Stimulated activated CD4-positive, alpha-beta T cell treated with anti-CD3 and anti-CD28 coated beads, Interleukin-1b, Interleukin-23, amount 100 ng/mL, for 24 hours (primary cell): ENCODE results near the gene PRRT1B.

Experiments used
- DNase-seq, 4 experiments: peaks; one replicate each; pipeline ENCODE4 v3.0.0-alpha.2; 2020; ENCODE audit warnings: low read depth in 4 of 4, low spot score in 1 of 4

The PRRT1B gene

DNA sequence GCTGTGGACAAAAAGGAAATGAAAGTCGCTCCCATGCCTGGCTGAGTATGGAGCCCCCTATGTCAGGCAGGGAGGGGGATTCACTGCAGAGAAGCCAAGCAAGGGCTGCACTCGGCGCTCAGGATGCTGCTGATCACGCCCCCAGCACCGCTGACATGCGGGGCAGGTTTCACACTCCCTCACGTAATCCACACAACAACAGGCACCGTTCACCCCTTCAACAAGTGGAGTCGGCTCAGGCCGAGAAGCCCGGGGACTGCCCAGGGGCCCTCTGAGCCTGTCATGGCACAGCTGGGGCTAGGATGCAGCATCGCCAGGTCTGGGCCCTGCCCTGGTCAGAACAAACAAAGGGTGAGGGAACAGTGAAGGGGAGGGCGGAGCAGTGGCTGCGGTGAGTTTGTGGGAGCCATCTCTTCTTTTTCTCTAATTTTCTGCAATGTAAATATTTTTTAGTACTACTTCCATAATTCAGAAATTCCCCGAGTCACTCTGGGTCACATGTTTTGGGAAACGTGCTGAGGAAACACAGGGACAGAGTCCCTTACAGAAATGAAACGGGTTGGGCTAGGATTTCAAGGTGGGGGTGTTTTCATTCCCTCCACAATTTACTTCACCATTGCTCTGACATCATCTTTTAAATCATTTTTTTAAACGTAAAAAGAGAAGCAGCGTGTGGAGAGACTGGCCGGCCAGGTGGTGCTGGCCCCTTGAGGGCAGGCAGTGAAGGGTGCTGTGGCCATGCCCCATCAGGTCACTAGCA lies 49.8 kb downstream of the PRRT1B start:
- no peak for DNase-seq

DNA sequence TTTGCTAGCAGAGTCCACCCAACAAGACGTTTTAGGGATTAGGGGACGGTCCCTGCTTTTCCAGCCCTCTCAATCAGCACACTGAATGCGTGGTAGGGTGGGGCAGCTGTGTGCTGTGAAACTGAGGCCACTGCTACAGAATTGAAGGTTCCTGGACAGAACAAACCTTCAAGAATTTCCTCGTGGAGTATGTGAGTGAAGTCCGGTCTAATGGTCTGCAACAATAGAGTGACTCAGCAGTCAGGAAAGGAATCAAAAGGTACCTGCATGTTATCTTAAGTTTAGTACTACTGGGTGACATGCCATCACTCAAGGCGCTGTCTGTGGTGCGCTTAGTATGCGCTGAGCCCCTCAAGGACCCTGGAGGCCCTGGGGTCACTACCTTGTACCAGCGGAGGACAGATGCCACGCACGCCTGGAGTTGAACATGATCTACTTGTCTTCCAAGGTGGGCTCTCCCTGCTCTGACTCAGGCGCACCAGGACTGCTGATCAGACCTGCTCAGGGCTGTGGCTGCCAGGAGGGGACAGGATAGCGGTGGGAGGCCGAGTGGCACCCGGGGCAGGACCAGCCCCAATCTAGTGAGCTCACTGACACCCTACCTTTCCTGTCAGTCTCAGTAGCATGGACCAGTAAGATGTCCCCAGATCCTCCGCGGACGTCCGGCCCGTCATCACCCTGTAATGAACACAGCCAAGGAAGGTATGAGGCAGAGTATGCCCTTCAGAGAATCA lies 50.5 kb downstream of the PRRT1B start:
- DNase-seq, result no peak

DNA sequence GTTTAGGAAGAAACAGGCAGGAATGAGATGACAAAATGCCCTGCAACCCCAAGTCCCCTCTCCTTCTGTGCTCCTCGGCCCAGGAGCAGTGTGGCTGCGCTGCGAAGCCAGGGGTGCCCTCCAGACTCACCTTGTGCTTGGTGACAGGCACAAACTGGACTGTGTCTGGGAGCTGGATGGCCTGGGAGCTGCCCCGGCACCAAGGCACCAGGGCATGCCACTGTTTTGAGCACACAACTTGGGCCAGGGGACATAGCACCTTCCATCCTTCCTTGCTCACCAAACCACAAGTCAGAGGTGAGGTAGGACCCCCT lies 51.1 kb downstream of the PRRT1B start:
- no peak for DNase-seq

DNA sequence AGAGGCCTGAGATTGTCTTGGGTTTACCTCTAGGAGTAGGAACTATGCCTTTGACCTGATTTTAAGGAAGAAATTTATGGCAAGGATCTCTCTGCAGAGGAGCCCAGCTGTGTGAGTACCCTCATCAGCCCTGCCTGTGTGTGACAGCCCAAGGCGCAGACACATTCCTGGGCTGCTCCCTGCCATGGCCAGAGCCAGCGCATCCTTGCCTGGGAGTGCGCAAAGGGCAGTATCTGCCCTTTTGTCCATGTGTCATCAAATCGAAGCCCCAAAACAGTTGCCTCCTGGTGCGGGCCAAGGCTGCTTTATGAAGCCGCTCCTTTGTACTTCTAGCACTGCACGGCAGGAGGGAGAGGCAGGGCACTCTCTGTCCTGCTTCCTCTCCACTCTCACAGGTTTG lies 51.9 kb downstream of the PRRT1B start:
- no peak for DNase-seq

DNA sequence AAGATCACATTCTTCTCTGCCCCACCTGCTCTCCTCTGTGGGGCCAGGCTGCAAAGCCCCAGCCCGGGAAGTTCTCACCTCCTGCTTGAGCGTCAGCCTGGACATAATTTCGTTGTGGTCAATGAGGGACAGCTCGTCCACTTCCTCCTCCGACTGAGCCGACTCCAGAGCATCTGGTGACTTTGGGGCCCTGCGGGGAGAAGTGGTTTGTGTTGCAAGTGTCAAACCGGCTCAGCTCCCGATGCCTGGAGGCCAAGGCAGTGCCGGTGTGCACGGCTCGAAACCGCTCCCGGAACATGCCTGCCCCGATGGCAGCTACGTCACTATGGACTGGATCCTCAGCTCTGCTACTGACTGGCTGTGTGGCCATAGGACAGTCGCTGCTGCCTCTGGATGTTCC lies 52.8 kb downstream of the PRRT1B start:
- no peak for DNase-seq

DNA sequence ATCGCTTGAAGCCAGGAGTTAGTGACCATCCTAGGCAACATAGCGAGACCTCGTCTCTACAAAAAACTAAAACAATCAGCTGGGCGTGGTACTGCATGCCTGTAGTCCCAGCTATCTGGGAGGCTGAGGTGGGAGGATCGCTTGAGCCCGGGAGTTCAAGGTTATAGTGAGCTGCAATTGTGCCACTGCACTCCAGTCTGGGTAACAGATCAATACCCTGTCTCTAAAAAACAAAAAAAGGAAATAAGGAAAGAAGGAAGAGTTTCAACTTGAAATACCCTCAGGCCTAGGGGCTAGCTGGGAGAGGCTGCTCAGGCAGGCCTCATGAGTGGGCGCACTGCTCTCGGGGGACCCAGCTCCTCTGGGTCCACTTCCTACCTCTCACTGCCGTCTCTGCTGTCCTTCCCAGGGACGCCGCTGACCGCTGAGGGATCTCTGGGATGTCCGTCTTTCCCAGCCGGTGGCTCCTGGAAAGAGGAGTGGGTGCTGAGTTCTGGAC lies 56.4 kb downstream of the PRRT1B start:
- DNase-seq, result no peak

DNA sequence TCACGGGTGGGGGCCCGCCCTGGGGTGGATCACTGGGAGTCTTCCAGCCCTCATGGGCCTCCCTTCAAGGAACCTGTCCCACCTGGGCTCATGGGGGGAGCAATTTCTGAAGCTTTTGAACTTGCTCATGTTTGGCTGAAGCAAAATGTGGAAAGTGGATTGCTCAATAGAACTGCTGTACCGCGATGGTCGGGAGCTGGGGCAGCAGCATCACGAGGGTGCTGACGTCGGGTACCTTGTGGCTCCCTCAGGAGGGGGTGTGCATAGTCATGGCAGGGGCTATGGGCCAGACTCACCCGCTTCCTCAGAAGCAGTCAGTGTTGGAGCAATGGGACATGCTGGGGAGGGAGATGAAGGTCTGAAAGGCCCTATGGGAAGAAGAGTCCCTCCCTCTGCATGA lies 57.9 kb downstream of the PRRT1B start:
- no peak for DNase-seq

DNA sequence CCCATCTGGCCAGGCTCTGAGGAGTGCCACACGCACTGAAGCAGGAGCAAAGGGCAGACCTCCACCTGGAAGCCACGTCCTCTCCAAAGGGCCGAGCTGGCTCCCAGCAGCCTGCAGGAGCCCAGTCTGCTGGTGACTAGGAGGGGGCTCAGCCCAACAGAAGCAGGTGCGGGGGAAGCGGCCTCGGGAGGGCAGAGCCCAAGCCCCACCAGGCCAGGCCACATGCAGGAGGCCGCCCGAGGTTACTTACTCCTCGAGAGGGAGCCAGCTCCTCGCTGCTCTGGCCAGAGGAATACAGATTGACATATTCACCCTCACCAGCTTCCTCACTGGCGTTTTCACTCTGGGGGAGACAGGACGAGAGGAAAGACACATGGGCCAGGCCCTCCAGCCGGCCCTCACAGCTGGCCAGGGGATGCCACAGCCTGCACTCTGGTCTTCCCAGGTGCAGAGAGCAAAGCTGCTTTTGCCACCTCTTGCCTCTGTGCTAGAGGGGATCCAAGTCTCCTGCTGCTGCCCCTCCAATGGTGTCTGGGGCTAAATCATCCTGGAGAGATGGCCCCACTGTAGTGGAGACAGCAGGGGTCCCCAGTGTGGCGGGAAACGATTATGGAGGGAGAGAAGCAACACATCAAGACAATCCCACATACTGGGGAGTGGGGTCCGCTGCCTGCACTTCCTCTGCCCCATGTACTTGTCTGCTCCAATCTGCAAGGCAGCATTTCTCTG lies 58.6 kb downstream of the PRRT1B start:
- no peak for DNase-seq

DNA sequence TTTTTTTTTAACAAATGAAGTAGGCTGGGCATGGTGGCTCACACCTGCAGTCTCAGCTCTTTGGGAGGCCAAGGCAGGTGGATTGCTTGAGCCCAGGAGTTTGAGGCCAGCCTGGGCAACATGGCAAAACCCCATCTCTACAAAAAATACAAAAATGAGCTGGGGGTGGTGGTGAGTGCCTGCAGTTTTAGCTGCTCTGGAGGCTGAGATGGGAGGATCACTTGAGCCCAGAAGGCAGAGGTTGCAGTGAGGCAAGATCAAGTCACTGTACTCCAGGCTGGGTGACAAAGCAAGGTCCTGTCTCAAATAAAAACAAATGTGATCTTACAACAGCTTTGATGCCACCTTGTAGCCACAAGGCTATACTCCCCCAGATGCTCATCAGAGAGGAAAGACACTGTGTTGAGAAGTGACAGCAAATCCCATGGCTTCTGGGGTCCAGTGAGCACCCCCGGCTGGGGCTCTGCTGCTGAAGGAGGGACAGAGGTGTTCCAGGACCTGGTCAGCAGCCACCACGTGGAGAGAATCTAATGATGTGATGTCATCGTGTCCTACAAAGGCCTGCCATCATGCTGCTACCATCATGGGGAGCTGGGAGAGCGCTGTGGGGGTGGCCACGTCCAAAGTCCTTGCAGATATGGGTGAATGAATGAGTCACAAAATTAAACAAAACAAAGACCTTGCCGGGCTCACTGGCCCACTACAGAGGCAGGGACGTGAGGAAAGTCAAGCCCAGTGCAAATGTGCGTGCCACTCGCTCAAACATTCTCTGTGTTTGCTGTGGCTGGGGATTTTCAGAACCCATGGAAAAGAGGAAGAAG lies 60.7 kb downstream of the PRRT1B start:
- DNase-seq, result no peak

DNA sequence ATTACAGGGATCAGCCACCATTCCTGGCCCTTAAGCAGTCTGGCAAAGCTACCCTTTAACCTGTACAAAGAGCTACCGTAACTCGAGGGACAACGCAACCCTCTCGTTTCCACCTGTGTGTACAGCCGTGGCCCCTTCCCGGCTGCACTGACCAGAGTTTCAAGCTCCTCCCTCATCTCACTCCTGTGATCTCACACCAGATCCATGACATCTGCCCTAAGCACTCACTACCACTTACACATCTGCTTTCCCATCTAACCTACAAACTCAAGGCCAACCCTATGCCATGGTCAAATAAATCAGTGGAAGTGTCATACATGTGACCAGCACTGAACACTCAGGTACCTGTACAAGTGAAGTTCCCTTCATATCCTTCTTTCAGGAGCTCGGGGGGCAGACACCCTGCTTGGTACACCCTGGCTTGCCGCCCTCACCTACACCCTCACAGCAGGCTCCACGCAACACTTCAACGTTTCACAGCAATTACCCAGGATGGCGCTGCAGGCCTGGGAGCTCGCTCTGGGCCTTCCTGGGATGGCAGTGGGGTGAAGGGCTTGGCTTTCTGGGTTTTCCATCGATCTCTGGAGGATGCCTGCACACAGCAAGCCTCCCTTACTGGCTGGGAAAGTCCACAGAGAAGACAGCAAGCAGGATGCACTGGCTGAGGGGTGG lies 61.7 kb downstream of the PRRT1B start:
- no peak for DNase-seq

DNA sequence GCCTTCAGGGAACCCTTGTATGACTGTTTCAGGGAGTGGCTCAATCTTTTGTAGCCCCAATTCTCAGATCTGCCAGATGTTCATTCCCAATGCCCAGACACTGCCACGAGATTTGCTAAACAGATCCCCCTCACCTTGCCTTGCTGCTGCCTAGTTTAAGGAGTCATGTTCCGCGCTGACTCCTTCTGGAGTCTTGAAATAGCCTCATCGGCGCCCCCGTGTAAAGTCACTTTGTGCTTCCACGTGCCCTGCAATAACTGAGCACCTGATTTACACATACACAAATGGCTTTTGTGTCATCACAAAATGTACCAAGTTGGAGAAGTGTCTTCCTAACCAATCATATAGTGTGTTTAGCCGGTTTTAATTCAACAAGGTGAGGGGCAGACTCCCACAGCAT lies 62.3 kb downstream of the PRRT1B start:
- DNase-seq, result no peak

DNA sequence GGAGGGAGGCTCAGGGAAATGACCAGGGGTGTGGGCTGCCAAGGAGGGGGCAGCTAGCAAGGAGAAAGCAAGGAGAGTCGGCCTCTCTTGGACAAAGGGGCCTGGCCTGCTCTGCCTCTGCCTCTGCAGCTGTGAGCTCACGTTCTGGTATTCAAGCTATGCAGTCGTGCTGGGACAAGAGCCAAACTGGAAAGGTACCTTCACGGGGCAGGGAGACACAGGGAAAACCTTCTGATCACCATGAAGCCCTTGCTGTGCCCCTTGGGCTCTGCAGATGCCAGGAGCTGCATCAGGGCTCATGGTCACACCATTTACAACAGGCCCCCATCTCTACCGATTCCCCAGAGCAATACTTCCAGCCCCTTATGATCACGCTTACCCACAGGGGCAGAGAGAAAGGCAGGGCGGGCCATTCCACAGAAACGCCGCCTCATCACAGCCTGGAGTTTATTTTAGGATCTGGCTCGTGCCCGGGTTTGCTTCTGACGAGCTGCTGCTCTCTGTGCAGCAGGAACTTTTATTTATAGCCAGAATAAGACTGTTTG lies 63.2 kb downstream of the PRRT1B start:
- no peak for DNase-seq
